H9 (cell line): ENCODE measurements around the gene KLHDC7A. TPM values are rescaled to one million over a fixed set of nuclear protein-coding genes. Genes with fewer than 3 reads are reported as not detected.

Experiments
- DNase-seq: peaks from one replicate; pipeline ENCODE4 v3.0.0-alpha.2; 2017
- H2AFZ ChIP-seq: one replicate; pipeline ENCODE4 v1.6.1; 2013; ENCODE audit warnings: mild to moderate bottlenecking, low read length, control low read depth, moderate library complexity
- H2AK5ac ChIP-seq: 2 replicates; pipeline ENCODE4 v1.6.1; 2013; ENCODE audit warnings: low read length, control low read depth, mixed read lengths; ENCODE audit not compliant: insufficient read length
- H2BK120ac ChIP-seq: one replicate; pipeline ENCODE4 v1.6.1; 2013; ENCODE audit warnings: low read depth, mild to moderate bottlenecking, low read length, control low read depth, inconsistent platforms; ENCODE audit not compliant: poor library complexity, severe bottlenecking
- H2BK12ac ChIP-seq: 2 replicates; pipeline ENCODE4 v1.6.1; 2013; ENCODE audit warnings: low read length, control low read depth, mixed read lengths, low read depth; ENCODE audit not compliant: insufficient read length
- H2BK15ac ChIP-seq: 2 replicates; pipeline ENCODE4 v1.6.1; 2013; ENCODE audit warnings: low read depth, low read length, control low read depth
- H2BK20ac ChIP-seq: one replicate; pipeline ENCODE4 v1.6.1; 2013; ENCODE audit warnings: low read depth, mild to moderate bottlenecking, low read length, control low read depth, inconsistent platforms; ENCODE audit not compliant: poor library complexity, severe bottlenecking
- H2BK5ac ChIP-seq: 2 replicates; pipeline ENCODE4 v1.6.1; 2013; ENCODE audit warnings: low read length, control low read depth, mixed read lengths; ENCODE audit not compliant: insufficient read length
- H3K14ac ChIP-seq: 2 replicates; pipeline ENCODE4 v1.6.1; 2013; ENCODE audit warnings: low read length, control low read depth; ENCODE audit not compliant: insufficient read depth
- H3K18ac ChIP-seq: 2 replicates; pipeline ENCODE4 v1.6.1; 2013; ENCODE audit warnings: low read depth, mild to moderate bottlenecking, mixed read lengths, low read length, control low read depth; ENCODE audit not compliant: insufficient read length
- H3K23ac ChIP-seq: 2 replicates; pipeline ENCODE4 v1.6.1; 2013; ENCODE audit warnings: low read length, control low read depth, mixed read lengths, low read depth; ENCODE audit not compliant: insufficient read length
- H3K23me2 ChIP-seq: 2 replicates; pipeline ENCODE4 v1.6.1; 2013; ENCODE audit warnings: low read depth, mild to moderate bottlenecking, mixed read lengths, low read length, control low read depth; ENCODE audit not compliant: insufficient read length, poor library complexity, severe bottlenecking
- H3K27ac ChIP-seq: 2 replicates; pipeline ENCODE4 v1.5.1; 2013; ENCODE audit warnings: low read length, control low read depth, mixed read lengths, low read depth; ENCODE audit not compliant: insufficient read length
- H3K27me3 ChIP-seq: 2 replicates; pipeline ENCODE4 v1.6.1; 2013; ENCODE audit warnings: low read length, control low read depth, inconsistent platforms; ENCODE audit not compliant: insufficient read depth
- H3K4ac ChIP-seq: 2 replicates; pipeline ENCODE4 v1.6.1; 2013; ENCODE audit warnings: low read depth, mild to moderate bottlenecking, control low read depth, inconsistent platforms, low read length, moderate library complexity
- H3K4me1 ChIP-seq: 2 replicates; pipeline ENCODE4 v1.6.1; 2013; ENCODE audit warnings: low read length, control low read depth, inconsistent platforms; ENCODE audit not compliant: insufficient read depth
- H3K4me2 ChIP-seq: 2 replicates; pipeline ENCODE4 v1.6.1; 2013; ENCODE audit warnings: low read length, control low read depth, mixed read lengths; ENCODE audit not compliant: insufficient read length, insufficient read depth
- H3K56ac ChIP-seq: 2 replicates; pipeline ENCODE4 v1.6.1; 2013; ENCODE audit warnings: low read depth, mild to moderate bottlenecking, mixed read lengths, low read length, control low read depth; ENCODE audit not compliant: insufficient read length
- H3K79me1 ChIP-seq: 2 replicates; pipeline ENCODE4 v1.6.1; 2013; ENCODE audit warnings: low read depth, mild to moderate bottlenecking, moderate library complexity, low read length, control low read depth, inconsistent platforms; ENCODE audit not compliant: insufficient read depth, poor library complexity, severe bottlenecking
- H3K79me2 ChIP-seq: 2 replicates; pipeline ENCODE4 v1.6.1; 2013; ENCODE audit warnings: low read length, control low read depth, inconsistent platforms; ENCODE audit not compliant: insufficient read depth
- H3K9ac ChIP-seq: 2 replicates; pipeline ENCODE4 v1.6.1; 2013; ENCODE audit warnings: low read length, control low read depth, mixed read lengths; ENCODE audit not compliant: insufficient read length; ENCODE audit errors: extremely low read depth
- H3K9me3 ChIP-seq: one replicate; pipeline ENCODE4 v1.6.1; 2013; ENCODE audit warnings: low read depth, low read length, inconsistent platforms; ENCODE audit not compliant: control insufficient read depth
- H3T11ph ChIP-seq: one replicate; pipeline ENCODE4 v1.6.1; 2013; ENCODE audit warnings: mild to moderate bottlenecking, low read length, control low read depth, inconsistent platforms
- H4K20me1 ChIP-seq: one replicate; pipeline ENCODE4 v1.6.1; 2013; ENCODE audit not compliant: control insufficient read depth, insufficient read length, insufficient read depth
- H4K5ac ChIP-seq: 2 replicates; pipeline ENCODE4 v1.6.1; 2013; ENCODE audit warnings: low read depth, mild to moderate bottlenecking, mixed read lengths, low read length, control low read depth; ENCODE audit not compliant: insufficient read length
- H4K8ac ChIP-seq: replicated peaks from 2 replicates; pipeline ENCODE4 v1.6.1; 2013; ENCODE audit warnings: low read length, control low read depth, mixed read lengths, low read depth; ENCODE audit not compliant: insufficient read length
- H4K91ac ChIP-seq: 2 replicates; pipeline ENCODE4 v1.6.1; 2013; ENCODE audit warnings: low read depth, mild to moderate bottlenecking, moderate library complexity, mixed read lengths, low read length, control low read depth; ENCODE audit not compliant: insufficient read length
- H3K27ac Mint-ChIP-seq, 3 experiments: 2 replicates in 2 of 3; 3 replicates in 1 of 3; pipeline ENCODE4 v1.8.0; 2020 to 2021; ENCODE audit warnings: mixed read lengths in 3 of 3, mild to moderate bottlenecking in 1 of 3, moderate library complexity in 1 of 3
- H3K27me3 Mint-ChIP-seq: 2 replicates; pipeline ENCODE4 v1.8.0; 2021; ENCODE audit warnings: low read depth, mild to moderate bottlenecking, moderate library complexity, mixed read lengths
- H3K36me3 Mint-ChIP-seq, 3 experiments: 2 replicates in 2 of 3; 3 replicates in 1 of 3; pipeline ENCODE4 v1.8.0; 2020 to 2021; ENCODE audit warnings: low read depth in 3 of 3, mixed read lengths in 3 of 3; ENCODE audit not compliant: insufficient read depth in 1 of 3
- H3K4me1 Mint-ChIP-seq, 2 experiments: 2 replicates each; pipeline ENCODE4 v1.8.0; 2020; ENCODE audit warnings: mixed read lengths in 2 of 2
- H3K4me3 Mint-ChIP-seq, 2 experiments: 2 replicates in 1 of 2; 3 replicates in 1 of 2; pipeline ENCODE4 v1.8.0; 2020 to 2021; ENCODE audit warnings: mild to moderate bottlenecking in 2 of 2, mixed read lengths in 2 of 2, moderate library complexity in 1 of 2
- H3K9me3 Mint-ChIP-seq, 2 experiments: 2 replicates in 1 of 2; 3 replicates in 1 of 2; pipeline ENCODE4 v1.8.0; 2020; ENCODE audit warnings: mild to moderate bottlenecking in 2 of 2, mixed read lengths in 2 of 2, moderate library complexity in 1 of 2
- CTCF ChIP-seq: fragments of 200-600 bp; sonication (generic); conservative IDR thresholded peaks from 3 replicates; pipeline ENCODE4 v1.8.0; 2021; ENCODE audit warnings: antibody characterized with exemption, mild to moderate bottlenecking
- WGBS: extraction: QIAGEN DNeasy Blood & Tissue Kit; methylation state at CpG from one replicate; pipeline ENCODE4 v1.1.7; 2013; ENCODE audit warnings: missing lambda C conversion rate, low lambda C conversion rate, mixed read lengths; ENCODE audit not compliant: insufficient read length; ENCODE audit errors: extremely low coverage; 5-methylcytosine and 5-hydroxymethylcytosine counted together
- total RNA-seq: library from RNA; stranded (reverse); gene quantifications from 2 replicates; pipeline ENCODE4 v1.2.1, GENCODE V29; 2021

KLHDC7A gene
- total RNA-seq, 1 experiment from 2014 or later: 11.4 TPM

- Histone ChIP-seq H3K27ac (no peak overlapping the region), H3K9ac (no peak overlapping the region), H3T11ph (no peak overlapping the region), H3K4me1 (no peaks in the 10 kb centered on the region), H3K23me2 (no peaks in the 10 kb centered on the region), H4K8ac (no peak overlapping the region), H3K79me1 (no peaks in the 10 kb centered on the region), H3K4ac (no peak overlapping the region), H2AFZ (no peak overlapping the region), H2AK5ac (no peak overlapping the region), H3K23ac (no peak overlapping the region), H3K14ac (no peak overlapping the region; the same call in 1 of the 2 replicates), H4K20me1 (no peaks in the 10 kb centered on the region), H2BK5ac (no peak overlapping the region), H2BK12ac (no peak overlapping the region), H3K27me3 (no peaks in the 10 kb centered on the region; the same call in 1 of the 2 replicates), H2BK120ac (no peak overlapping the region), H3K56ac (no peak overlapping the region), H3K79me2 (no peaks in the 10 kb centered on the region), H4K91ac (no peak overlapping the region), H3K4me2 (no peak overlapping the region), H3K18ac (no peak overlapping the region), H2BK20ac (no peak overlapping the region), H4K5ac (no peak overlapping the region), H3K9me3 (no peaks in the 10 kb centered on the region), H2BK15ac (no peak overlapping the region)
- H3K9me3 Mint-ChIP-seq: peaks cover 2 to 4% of the 10 kb centered on the region in 2 experiments; a peak in 3 of 5 replicates
- H3K4me1 Mint-ChIP-seq: peaks cover 7 to 18% of the 10 kb centered on the region in 2 experiments
- H3K4me3 Mint-ChIP-seq: no peak overlapping the region
- no peak for TF ChIP-seq CTCF
- DNase-seq: no peak
- H3K27ac Mint-ChIP-seq: no peak overlapping the region
- H3K27me3 Mint-ChIP-seq: peaks cover 16% of the 10 kb centered on the region
- H3K36me3 Mint-ChIP-seq: peaks cover 3 to 10% (median 4%) of the 10 kb centered on the region in 3 experiments; a peak in 6 of 7 replicates
- no CpG with 5 or more reads among the region's 8 CpGs for WGBS
These were observed 16.1 kb upstream of the KLHDC7A start for GRCh38 chr1:18464665-18465050.
